NB4 (cell line): Measurements from ENCODE around the gene GPC1.

Source experiments
- CTCF ChIP-seq: IDR thresholded peaks from one replicate; pipeline ENCODE4 v1.5.1; 2012; ENCODE audit warnings: low read depth, low read length
- MAX ChIP-seq: IDR thresholded peaks from 2 replicates; pipeline ENCODE4 v1.6.1; 2011; ENCODE audit warnings: low read depth, low read length
- MYC ChIP-seq: IDR thresholded peaks from 2 replicates; pipeline ENCODE4 v1.6.1; 2011; ENCODE audit warnings: low read depth, low read length
- POLR2A ChIP-seq: IDR thresholded peaks from 2 replicates; pipeline ENCODE4 v1.6.1; 2011; ENCODE audit warnings: mild to moderate bottlenecking; ENCODE audit not compliant: insufficient read length; ENCODE audit errors: extremely low read depth

- no peak for TF ChIP-seq CTCF
- TF ChIP-seq POLR2A: no peak
- TF ChIP-seq MYC: no peak
- no peak for TF ChIP-seq MAX
Measured at GRCh38 chr2:240449764-240450531, 14.5 kb downstream of the GPC1 start.
